H1 (cell line): Measurements from ENCODE around the gene FBXL16. TPM values are rescaled to one million over a fixed set of nuclear protein-coding genes. Genes with fewer than 3 reads are reported as not detected.

ENCODE experiments used
- CTCF ChIA-PET: fragments of 300-600 bp; sonication (Branson Sonifier 250); formaldehyde crosslinking; loops from one replicate; lab custom pipeline; 2021; ENCODE audit not compliant: partially characterized antibody; lab: Charles Lee
- POLR2A ChIA-PET: fragments of 300-600 bp; sonication (Branson Sonifier 250); formaldehyde crosslinking; loops from one replicate; lab custom pipeline; 2021; ENCODE audit warnings: inconsistent platforms; ENCODE audit not compliant: partially characterized antibody; lab: Charles Lee
- DNase-seq, 2 experiments: peaks; one replicate each; pipeline versions ENCODE4 v3.0.0 to v3.0.0-alpha.2; 2010 to 2022; ENCODE audit warnings: low spot score in 2 of 2, low read depth in 1 of 2, mixed read lengths in 1 of 2
- FAIRE-seq: peaks from 2 replicates; lab custom pipeline; 2011; peaks lifted over from hg19 to GRCh38; lab: Jason Lieb, UNC
- H2AFZ ChIP-seq: 2 replicates; pipeline ENCODE4 v1.8.1; 2012; ENCODE audit warnings: low read length, inconsistent platforms
- H2AK5ac ChIP-seq: 2 replicates; pipeline ENCODE4 v1.6.1; 2013; ENCODE audit warnings: low read depth, low read length
- H2BK120ac ChIP-seq: replicated peaks from 2 replicates; pipeline ENCODE3; 2013; ENCODE audit warnings: low read depth, low read length, inconsistent platforms
- H2BK12ac ChIP-seq: 2 replicates; pipeline ENCODE4 v1.6.1; 2013; ENCODE audit warnings: low read depth, low read length
- H2BK15ac ChIP-seq: 2 replicates; pipeline ENCODE4 v1.6.1; 2013; ENCODE audit warnings: low read length
- H2BK20ac ChIP-seq: 2 replicates; pipeline ENCODE4 v1.6.1; 2013; ENCODE audit warnings: low read length
- H2BK5ac ChIP-seq: 2 replicates; pipeline ENCODE4 v1.6.1; 2013; ENCODE audit warnings: low read depth, low read length
- H3K14ac ChIP-seq: 2 replicates; pipeline ENCODE4 v1.6.1; 2013; ENCODE audit warnings: inconsistent platforms; ENCODE audit not compliant: insufficient read length
- H3K18ac ChIP-seq: 2 replicates; pipeline ENCODE4 v1.6.1; 2013; ENCODE audit warnings: low read length; ENCODE audit errors: extremely low read depth
- H3K23ac ChIP-seq: 2 replicates; pipeline ENCODE4 v1.6.1; 2013; ENCODE audit warnings: inconsistent platforms; ENCODE audit not compliant: insufficient read length
- H3K23me2 ChIP-seq: 2 replicates; pipeline ENCODE4 v1.6.1; 2013; ENCODE audit warnings: low read depth, low read length
- H3K27ac ChIP-seq: 2 replicates; pipeline ENCODE4 v1.6.1; 2011; ENCODE audit warnings: low read depth, low read length, inconsistent platforms
- H3K27me3 ChIP-seq, 4 experiments: replicated peaks in 1 of 4; 1 replicate in 1 of 4; 2 replicates in 3 of 4; pipeline versions ENCODE4 v1.6.1 to v1.8.1; 2011 to 2013; ENCODE audit warnings: low read length in 3 of 4, mild to moderate bottlenecking in 3 of 4, inconsistent platforms in 2 of 4, mixed read lengths in 2 of 4, moderate library complexity in 1 of 4; ENCODE audit not compliant: control insufficient read depth in 3 of 4, insufficient read depth in 3 of 4; ENCODE audit errors: extremely low read depth in 1 of 4
- H3K36me3 ChIP-seq, 4 experiments: 2 replicates each; pipeline versions ENCODE4 v1.6.1 to v1.8.1; 2011 to 2013; ENCODE audit warnings: mild to moderate bottlenecking in 4 of 4, low read length in 3 of 4, moderate library complexity in 2 of 4, control low read depth in 1 of 4, inconsistent platforms in 1 of 4; ENCODE audit not compliant: insufficient read depth in 4 of 4, control insufficient read depth in 2 of 4
- H3K4ac ChIP-seq: replicated peaks from 2 replicates; pipeline ENCODE3; 2013; ENCODE audit warnings: low read length, low read depth, mixed read lengths, inconsistent platforms; ENCODE audit not compliant: insufficient read length
- H3K4me1 ChIP-seq, 4 experiments: replicated peaks in 1 of 4; 1 replicate in 1 of 4; 2 replicates in 3 of 4; pipeline versions ENCODE4 v1.6.1 to v1.8.1; 2011 to 2013; ENCODE audit warnings: low read length in 3 of 4, inconsistent platforms in 2 of 4, mixed read lengths in 1 of 4; ENCODE audit not compliant: insufficient read depth in 4 of 4, control insufficient read depth in 3 of 4
- H3K4me2 ChIP-seq, 2 experiments: 2 replicates each; pipeline versions ENCODE4 v1.6.1 to v1.8.1; 2011 to 2013; ENCODE audit warnings: low read depth in 2 of 2, low read length in 2 of 2, control low read depth in 1 of 2, inconsistent platforms in 1 of 2, mild to moderate bottlenecking in 1 of 2; ENCODE audit not compliant: insufficient read depth in 1 of 2
- H3K4me3 ChIP-seq, 4 experiments: fragments of 200-600, 300-600 bp in 1 of 4; sonication (generic), shearing (Covaris generic), sonication (Bioruptor Twin) in 1 of 4; 2 replicates each; pipeline versions ENCODE4 v1.5.1 to v1.8.1; 2011 to 2016; ENCODE audit warnings: low read length in 4 of 4, low read depth in 3 of 4, control low read depth in 2 of 4, inconsistent platforms in 2 of 4, mild to moderate bottlenecking in 2 of 4, mixed read lengths in 1 of 4, moderate library complexity in 1 of 4; ENCODE audit not compliant: insufficient read depth in 2 of 4; ENCODE audit errors: extremely low read depth in 1 of 4
- H3K56ac ChIP-seq: replicated peaks from 2 replicates; pipeline ENCODE3; 2013; ENCODE audit warnings: low read depth, mild to moderate bottlenecking, mixed read lengths, low read length, inconsistent platforms; ENCODE audit not compliant: insufficient read length
- H3K79me1 ChIP-seq: 2 replicates; pipeline ENCODE4 v1.6.1; 2013; ENCODE audit warnings: low read depth, low read length, control low read depth
- H3K79me2 ChIP-seq, 2 experiments: 2 replicates each; pipeline versions ENCODE4 v1.6.1 to v1.8.1; 2012 to 2013; ENCODE audit warnings: low read length in 2 of 2, mild to moderate bottlenecking in 2 of 2, inconsistent platforms in 1 of 2; ENCODE audit not compliant: insufficient read depth in 2 of 2, control insufficient read depth in 1 of 2
- H3K9ac ChIP-seq, 4 experiments: replicated peaks in 1 of 4; 1 replicate in 1 of 4; 2 replicates in 3 of 4; pipeline versions ENCODE4 v1.6.1 to v1.8.1; 2011 to 2013; ENCODE audit warnings: low read depth in 3 of 4, low read length in 3 of 4, control low read depth in 2 of 4, mild to moderate bottlenecking in 2 of 4, moderate library complexity in 2 of 4, inconsistent platforms in 1 of 4; ENCODE audit errors: extremely low read depth in 1 of 4
- H3K9me3 ChIP-seq, 2 experiments: 2 replicates each; pipeline versions ENCODE4 v1.6.1 to v1.8.1; 2012 to 2013; ENCODE audit warnings: mild to moderate bottlenecking in 2 of 2, moderate library complexity in 2 of 2, control low read depth in 1 of 2, inconsistent platforms in 1 of 2, low read depth in 1 of 2, low read length in 1 of 2, mixed read lengths in 1 of 2; ENCODE audit not compliant: insufficient read depth in 2 of 2
- H4K20me1 ChIP-seq, 2 experiments: replicated peaks in 1 of 2; 2 replicates each; pipeline versions ENCODE3 to v1.8.1; 2011 to 2013; ENCODE audit warnings: inconsistent platforms in 2 of 2, low read length in 2 of 2, mild to moderate bottlenecking in 1 of 2; ENCODE audit not compliant: insufficient read depth in 2 of 2, control insufficient read depth in 1 of 2
- H4K5ac ChIP-seq: 2 replicates; pipeline ENCODE4 v1.6.1; 2013; ENCODE audit warnings: low read length, low read depth, mixed read lengths, inconsistent platforms; ENCODE audit not compliant: insufficient read length
- H4K8ac ChIP-seq: 2 replicates; pipeline ENCODE4 v1.8.0; 2013; ENCODE audit warnings: mild to moderate bottlenecking, moderate library complexity, low read length, inconsistent platforms; ENCODE audit not compliant: insufficient read depth; ENCODE audit errors: extremely low read depth
- H4K91ac ChIP-seq: replicated peaks from 2 replicates; pipeline ENCODE3; 2013; ENCODE audit warnings: low read length, mixed read lengths, inconsistent platforms; ENCODE audit not compliant: insufficient read length
- CBX8 ChIP-seq: fragments of 300-800, 300-1000 bp; sonication (generic); IDR thresholded peaks from 2 replicates; pipeline ENCODE4 v1.7.1; 2016; ENCODE audit warnings: low read depth, low read length, borderline replicate concordance
- EZH2 ChIP-seq: fragments of 200-600 bp; sonication (generic); IDR thresholded peaks from 2 replicates; pipeline ENCODE4 v1.7.1; 2012; ENCODE audit warnings: low read depth, mild to moderate bottlenecking, moderate library complexity, low read length, inconsistent platforms; ENCODE audit not compliant: severe bottlenecking
- RBBP5 ChIP-seq: IDR thresholded peaks from 2 replicates; pipeline ENCODE4 v1.7.1; 2012; ENCODE audit warnings: low read depth, mild to moderate bottlenecking, inconsistent platforms, low read length, moderate library complexity, borderline replicate concordance
- SAP30 ChIP-seq: fragments of 300-600 bp; sonication (generic); IDR thresholded peaks from 2 replicates; pipeline ENCODE4 v1.7.1; 2012; ENCODE audit warnings: low read length, moderate library complexity, mild to moderate bottlenecking, inconsistent platforms; ENCODE audit not compliant: insufficient read depth, insufficient replicate concordance
- SUZ12 ChIP-seq: fragments of 200-600 bp; sonication (generic); IDR thresholded peaks from 2 replicates; pipeline ENCODE4 v1.6.1; 2012; ENCODE audit warnings: mild to moderate bottlenecking, inconsistent platforms, low read length, moderate library complexity, mixed read lengths
- WGBS, 2 experiments: shearing (Covaris generic) in 1 of 2; methylation state at CpG; one replicate each; pipeline versions ENCODE4 v1.1.6 to v1.1.7; 2013 to 2015; ENCODE audit warnings: low lambda C conversion rate in 2 of 2, mixed read lengths in 2 of 2, inconsistent platforms in 1 of 2, low coverage in 1 of 2, missing lambda C conversion rate in 1 of 2; ENCODE audit not compliant: insufficient replicate concordance in 2 of 2, insufficient coverage in 1 of 2, insufficient read length in 1 of 2; ENCODE audit errors: extremely low coverage in 1 of 2, missing lambda C conversion rate in 1 of 2; 5-methylcytosine and 5-hydroxymethylcytosine counted together
- polyA plus RNA-seq, 7 experiments: library from polyadenylated mRNA; depleted of rRNA in 3 of 7; stranded (reverse) in 5 of 7; unstranded in 2 of 7; fragments of >200 nt in 5 of 7; fragments of 200-250 nt in 2 of 7; gene quantifications; 1 replicate in 5 of 7; 2 replicates in 1 of 7; 4 replicates in 1 of 7; pipeline versions ENCODE4 v1.2.1 to v1.2.3, GENCODE V29; 2011 to 2013; ENCODE audit warnings: missing spikeins in 2 of 7, mixed read lengths in 2 of 7
- total RNA-seq: library from RNA; stranded (reverse); fragmentation: NEBNext Ultra II Directional; extraction: Animal tissue kit (Norgen Biotek cat#: 25700); gene quantifications from 2 replicates; pipeline ENCODE4 v1.2.1, GENCODE V29; 2021

FBXL16 gene
- total and polyA plus RNA-seq, 2 of the 8 experiments (the other 6 are each of a cell fraction or from before 2014, with no cell fraction given): 12.5 to 12.8 TPM

GRCh38 chr16:694863-695354 lies 10.7 kb downstream of the FBXL16 start:
- DNase-seq: peak in 1 of 2 experiments; percentile 70
- H2AK5ac ChIP-seq: no peak overlapping the region
- no peak overlapping the region for H3K56ac ChIP-seq
- peaks cover 0 to 10% of the 10 kb centered on the region in 2 experiments for H4K20me1 ChIP-seq
- H3K79me1 ChIP-seq: no peaks in the 10 kb centered on the region
- no peak overlapping the region for H3K9ac ChIP-seq
- TF ChIP-seq EZH2: peak; percentile 28
- TF ChIP-seq RBBP5: no peak
- peak; percentile 20; the same call in 1 of the 2 replicates for TF ChIP-seq SUZ12
- no peak for TF ChIP-seq CBX8
- no peak for TF ChIP-seq SAP30
- peak overlapping the region; percentile 48 to 78 (median 50) for H3K4me3 ChIP-seq
- no peak overlapping the region for H3K18ac ChIP-seq
- peaks cover 8% of the 10 kb centered on the region; the same call in 1 of the 2 replicates for H3K23me2 ChIP-seq
- ChIA-PET POLR2A (interaction anchor here (0.8 to 4.6 kb wide), 13 partner anchors 9 to 125 kb away, joined by 3 to 48 read pairs (median 5); partner anchors contain the start of genes ANTKMT, CCDC78, JMJD8 and METRN), CTCF (interaction anchor here (0.8 to 2.3 kb wide), 4 partner anchors 9 to 17 kb away, joined by 3 to 15 read pairs (median 6); no protein-coding TSS in a partner anchor)
- H2BK120ac ChIP-seq: no peak overlapping the region
- H4K8ac ChIP-seq: no peak overlapping the region; the same call in 1 of the 2 replicates
- no peak overlapping the region for H2AFZ ChIP-seq
- H3K4me2 ChIP-seq: peak overlapping the region; percentile 87 to 95
- H2BK5ac ChIP-seq: no peak overlapping the region
- H3K79me2 ChIP-seq: no peaks in the 10 kb centered on the region
- no peak overlapping the region for H4K91ac ChIP-seq
- no peak overlapping the region for H3K4ac ChIP-seq
- H3K14ac ChIP-seq: no peak overlapping the region
- peaks cover 0 to 13% (median 9%) of the 10 kb centered on the region in 4 experiments; a peak in 4 of 7 replicates for H3K4me1 ChIP-seq
- 0 out of 2 replicates have a peak overlapping the region, but pooled peaks have one; percentile 2 for H2BK12ac ChIP-seq
- no peak overlapping the region for H2BK15ac ChIP-seq
- H4K5ac ChIP-seq: no peak overlapping the region
- WGBS, 2 experiments: 6% methylated on average over 15 of the region's 37 CpGs; no CpG with 5 or more reads in 1 of the 2 experiments
- FAIRE-seq: no peak
- no peak overlapping the region for H2BK20ac ChIP-seq
- H3K27me3 ChIP-seq: peaks cover 7 to 70% (median 47%) of the 10 kb centered on the region in 4 experiments
- H3K36me3 ChIP-seq: no peaks in the 10 kb centered on the region
- no peaks in the 10 kb centered on the region for H3K9me3 ChIP-seq
- H3K23ac ChIP-seq: no peak overlapping the region
- no peak overlapping the region for H3K27ac ChIP-seq
